HCT116 (cell line): ENCODE measurements around the gene RHOT1. TPM values are rescaled to one million over a fixed set of nuclear protein-coding genes. Genes with fewer than 3 reads are reported as not detected.

ENCODE experiments used
- ATAC-seq: fragments of 200-7000 bp; cut with Tn5 transposase; 2 replicates; pipeline ENCODE4 v1.9.1; 2020; ENCODE audit warnings: mild to moderate bottlenecking, moderate library complexity
- BruUV-seq: library from RNA; stranded (reverse); fragments of 400-500 nt; replicated peaks from 2 replicates; lab custom pipeline; 2021; lab: Mats Ljungman, UMichigan
- CTCF ChIA-PET: fragments of 300-600 bp; sonication (Branson Sonifier 250); formaldehyde crosslinking; loops from one replicate; lab custom pipeline; 2021; ENCODE audit warnings: antibody characterized with exemption; lab: Charles Lee
- POLR2A ChIA-PET: fragments of 300-600, 350-600 bp; sonication (Branson Sonifier 250); formaldehyde crosslinking; loops from one replicate; lab custom pipeline; 2021; ENCODE audit warnings: antibody characterized with exemption; lab: Charles Lee
- RAD21 ChIA-PET, 2 experiments: fragments of 300-600 bp; sonication (Branson Sonifier 250); formaldehyde crosslinking; loops; one replicate each; lab custom pipeline; 2023; ENCODE audit warnings: low total read pairs in 2 of 2; ENCODE audit not compliant: uncharacterized antibody in 2 of 2, unreplicated experiment in 2 of 2, low non-redundant PET in 1 of 2; lab: Charles Lee
- DNase-seq: peaks from one replicate; pipeline ENCODE4 v3.0.0-alpha.2; 2010; ENCODE audit warnings: low read depth, low spot score
- H2AFZ ChIP-seq: fragments of 200-600 bp; shearing (Covaris generic), sonication (generic); 2 replicates; pipeline ENCODE4 v1.6.1; 2017; ENCODE audit warnings: low read depth, mixed run types, mixed read lengths, antibody characterized with exemption, low read length; ENCODE audit not compliant: poor library complexity, severe bottlenecking
- H3K27ac ChIP-seq: 2 replicates; pipeline ENCODE4 v1.5.1; 2012; ENCODE audit warnings: low read depth, low read length
- H3K27me3 ChIP-seq: fragments of 200-600 bp; sonication (generic); 2 replicates; pipeline ENCODE4 v1.6.1; 2016; ENCODE audit warnings: mixed run types, low read length, mixed read lengths; ENCODE audit not compliant: insufficient read depth
- H3K36me3 ChIP-seq, 2 experiments: fragments of 200-500 bp in 1 of 2; fragments of 200-600 bp in 1 of 2; sonication (Bioruptor generic) in 1 of 2; sonication (generic) in 1 of 2; 2 replicates each; pipeline versions ENCODE4 v1.5.1 to v1.6.1; 2014 to 2016; ENCODE audit warnings: low read length in 2 of 2, inconsistent platforms in 1 of 2, mixed read lengths in 1 of 2, mixed run types in 1 of 2; ENCODE audit not compliant: insufficient read depth in 2 of 2, control insufficient read depth in 1 of 2
- H3K4me1 ChIP-seq, 2 experiments: fragments of 200-600 bp in 1 of 2; sonication (generic) in 1 of 2; 2 replicates each; pipeline versions ENCODE4 v1.5.1 to v1.6.1; 2012 to 2017; ENCODE audit warnings: low read length in 2 of 2, inconsistent platforms in 1 of 2, mild to moderate bottlenecking in 1 of 2, mixed read lengths in 1 of 2, mixed run types in 1 of 2, moderate library complexity in 1 of 2; ENCODE audit not compliant: insufficient read depth in 2 of 2, control insufficient read depth in 1 of 2
- H3K4me2 ChIP-seq: fragments of 200-600 bp; sonication (generic); 2 replicates; pipeline ENCODE4 v1.6.1; 2017; ENCODE audit warnings: mixed run types, low read length, mixed read lengths
- H3K4me3 ChIP-seq, 2 experiments: fragments of 200-600 bp in 1 of 2; sonication (generic) in 1 of 2; replicated peaks in 1 of 2; 2 replicates each; pipeline ENCODE4 v1.5.1; 2011 to 2016; ENCODE audit warnings: low read length in 2 of 2, control low read depth in 1 of 2, low read depth in 1 of 2, mild to moderate bottlenecking in 1 of 2, mixed read lengths in 1 of 2, mixed run types in 1 of 2
- H3K79me2 ChIP-seq: fragments of 200-600 bp; sonication (generic); 2 replicates; pipeline ENCODE4 v1.6.1; 2017; ENCODE audit warnings: mild to moderate bottlenecking, mixed run types, low read length, moderate library complexity, mixed read lengths; ENCODE audit not compliant: insufficient read depth
- H3K9ac ChIP-seq: fragments of 200-600 bp; sonication (generic); 2 replicates; pipeline ENCODE4 v1.6.1; 2016; ENCODE audit warnings: low read length, mixed read lengths
- H3K9me2 ChIP-seq: fragments of 200-600 bp; sonication (generic), shearing (Covaris generic); 2 replicates; pipeline ENCODE4 v1.6.1; 2017; ENCODE audit warnings: mixed run types, mild to moderate bottlenecking, moderate library complexity; ENCODE audit not compliant: insufficient read depth
- H3K9me3 ChIP-seq, 2 experiments: fragments of 200-500 bp in 1 of 2; fragments of 200-600 bp in 1 of 2; sonication (Bioruptor generic) in 1 of 2; sonication (generic) in 1 of 2; 2 replicates each; pipeline ENCODE4 v1.6.1; 2014 to 2017; ENCODE audit warnings: low read length in 2 of 2, mixed read lengths in 2 of 2, inconsistent platforms in 1 of 2, low read depth in 1 of 2, mild to moderate bottlenecking in 1 of 2, mixed run types in 1 of 2, moderate library complexity in 1 of 2; ENCODE audit not compliant: control insufficient read depth in 1 of 2, insufficient read depth in 1 of 2
- H4K20me1 ChIP-seq: fragments of 200-600 bp; sonication (generic), shearing (Covaris generic); 2 replicates; pipeline ENCODE4 v1.6.1; 2017; ENCODE audit warnings: mixed run types, mild to moderate bottlenecking, moderate library complexity; ENCODE audit not compliant: insufficient read depth
- CBX3 ChIP-seq: IDR thresholded peaks from 2 replicates; pipeline ENCODE4 v1.6.1; 2012; ENCODE audit warnings: low read depth
- CEBPB ChIP-seq: IDR thresholded peaks from 2 replicates; pipeline ENCODE4 v1.6.1; 2012; ENCODE audit warnings: low read depth
- CTCF ChIP-seq, 3 experiments: fragments of 200-600 bp in 1 of 3; sonication (generic) in 1 of 3; IDR thresholded peaks in 2 of 3; conservative IDR thresholded peaks in 1 of 3; 2 replicates each; pipeline ENCODE4 v1.5.1; 2012 to 2017; ENCODE audit warnings: low read depth in 2 of 3, low read length in 2 of 3, antibody characterized with exemption in 1 of 3, borderline replicate concordance in 1 of 3, control low read depth in 1 of 3, mild to moderate bottlenecking in 1 of 3, mixed read lengths in 1 of 3, mixed run types in 1 of 3, moderate library complexity in 1 of 3; ENCODE audit not compliant: insufficient read depth in 1 of 3
- EGR1 ChIP-seq: IDR thresholded peaks from 2 replicates; pipeline ENCODE4 v1.6.1; 2012; ENCODE audit warnings: low read depth
- ELF1 ChIP-seq: IDR thresholded peaks from 2 replicates; pipeline ENCODE4 v1.6.1; 2012; ENCODE audit warnings: low read depth, borderline replicate concordance
- EZH2 ChIP-seq: fragments of 200-600 bp; sonication (generic); IDR thresholded peaks from 2 replicates; pipeline ENCODE4 v1.6.1; 2017; ENCODE audit warnings: antibody characterized with exemption, mixed run types
- EZH2phosphoT487 ChIP-seq: fragments of 200-600 bp; IDR thresholded peaks from 2 replicates; pipeline ENCODE4 v1.6.1; 2018; ENCODE audit warnings: antibody characterized with exemption, borderline replicate concordance
- FOSL1 ChIP-seq: IDR thresholded peaks from 2 replicates; pipeline ENCODE4 v1.6.1; 2012; ENCODE audit warnings: low read depth
- MAX ChIP-seq: IDR thresholded peaks from 2 replicates; pipeline ENCODE4 v1.6.1; 2012
- POLR2A ChIP-seq: IDR thresholded peaks from 2 replicates; pipeline ENCODE4 v1.7.0; 2011; ENCODE audit warnings: borderline replicate concordance; ENCODE audit not compliant: insufficient read depth, insufficient read length; ENCODE audit errors: extremely low read depth
- POLR2AphosphoS5 ChIP-seq: IDR thresholded peaks from 2 replicates; pipeline ENCODE4 v1.6.1; 2011; ENCODE audit warnings: mild to moderate bottlenecking, low read depth, low read length, moderate library complexity
- RAD21 ChIP-seq: IDR thresholded peaks from 2 replicates; pipeline ENCODE4 v1.6.1; 2012; ENCODE audit warnings: low read depth, mild to moderate bottlenecking
- REST ChIP-seq: IDR thresholded peaks from 2 replicates; pipeline ENCODE4 v1.6.1; 2012; ENCODE audit warnings: low read depth
- SP1 ChIP-seq: IDR thresholded peaks from 2 replicates; pipeline ENCODE4 v1.6.1; 2012; ENCODE audit warnings: low read depth
- SRF ChIP-seq: IDR thresholded peaks from 2 replicates; pipeline ENCODE4 v1.6.1; 2012; ENCODE audit warnings: low read depth
- ZBTB33 ChIP-seq: IDR thresholded peaks from 2 replicates; pipeline ENCODE4 v1.6.1; 2011; ENCODE audit warnings: mild to moderate bottlenecking, low read length, moderate library complexity; ENCODE audit not compliant: insufficient replicate concordance; ENCODE audit errors: extremely low read depth
- ZFX ChIP-seq: fragments of 450-650 bp; IDR thresholded peaks from 2 replicates; pipeline ENCODE4 v1.6.1; 2017
- ZNF274 ChIP-seq: fragments of 200-500 bp; sonication (Bioruptor generic); IDR thresholded peaks from 2 replicates; pipeline ENCODE4 v1.6.1; 2014; ENCODE audit warnings: mild to moderate bottlenecking, low read depth, low read length, inconsistent platforms
- intact Hi-C: fragments of 100-400 bp; cut with micrococcal nuclease; formaldehyde crosslinking; loops from 2 replicates; pipeline ENCODE4 v1.10.0; 2022
- total RNA-seq: library from RNA; stranded (reverse); gene quantifications from one replicate; pipeline ENCODE4 v1.2.1, GENCODE V29; 2021; ENCODE audit not compliant: unreplicated experiment
- TF ChIP-seq, protein P1 (sequence below): IDR thresholded peaks from 2 replicates; pipeline ENCODE4 v1.6.1; 2012

RHOT1 gene
- total RNA-seq, 1 experiment from 2014 or later: 33.3 TPM

- TF ChIP-seq ZBTB33: no peak
- no peak for TF ChIP-seq CBX3
- TF ChIP-seq FOSL1: no peak
- TF ChIP-seq SRF: no peak
Measured at GRCh38 chr17:32116937-32117336, 25.4 kb upstream of the RHOT1 start (continued).

DNA sequence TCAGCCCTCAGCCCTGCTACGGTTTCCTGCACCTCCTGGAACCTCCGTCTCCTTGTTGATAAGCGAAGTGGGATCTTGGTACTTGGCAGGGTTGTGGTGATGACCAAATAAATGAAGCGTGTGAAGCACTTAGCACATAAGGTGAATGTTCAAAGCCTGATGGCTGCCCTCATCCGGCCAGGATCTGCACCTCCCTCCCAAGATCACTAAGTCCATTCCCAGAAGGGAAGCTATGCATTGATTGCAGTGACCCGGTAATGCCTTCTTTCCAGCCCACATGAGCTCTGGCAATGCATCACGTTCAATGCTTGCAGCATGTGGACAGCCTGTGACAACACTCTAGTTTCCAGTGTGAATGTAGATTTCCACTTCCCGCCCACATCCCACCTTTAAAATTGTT is 24.9 kb upstream of the RHOT1 start:
- Histone ChIP-seq H3K9me2 (no peaks in the 10 kb centered on the region), H3K9me3 (no peaks in the 10 kb centered on the region), H3K36me3 (no peaks in the 10 kb centered on the region), H4K20me1 (no peaks in the 10 kb centered on the region), H3K4me3 (no peak overlapping the region)
- RAD21 ChIA-PET: no interaction called here
- POLR2A ChIA-PET: interaction anchor here (0.6 kb wide), 1 partner anchor 10 kb away, joined by 3 read pairs; no protein-coding TSS in a partner anchor
- TF ChIP-seq EZH2 (no peak), POLR2AphosphoS5 (no peak), SP1 (no peak), ZNF274 (no peak), ELF1 (no peak), EGR1 (no peak), CEBPB (no peak), CTCF (IDR thresholded peaks at IDR 0.05 in 2 of 3, conservative IDR thresholded peaks at IDR 0.05 in 1 of 3; ENCODE audit: borderline replicate concordance in 1 of 3, insufficient read depth in 1 of 3, low read depth in 2 of 3, low read length in 2 of 3) (no peak), MAX (no peak), ZFX (no peak), RAD21 (no peak), CBX3 (no peak), POLR2A (no peak), REST (no peak), SRF (no peak), EZH2phosphoT487 (no peak)
- TF ChIP-seq, protein P1, sequence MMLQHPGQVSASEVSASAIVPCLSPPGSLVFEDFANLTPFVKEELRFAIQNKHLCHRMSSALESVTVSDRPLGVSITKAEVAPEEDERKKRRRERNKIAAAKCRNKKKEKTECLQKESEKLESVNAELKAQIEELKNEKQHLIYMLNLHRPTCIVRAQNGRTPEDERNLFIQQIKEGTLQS: no peak
- TF ChIP-seq, all 23 proteins: peak for 0
- CTCF ChIA-PET: no interaction called here
- no peak overlapping the region for H3K9ac ChIP-seq
- H2AFZ ChIP-seq: no peak overlapping the region
- H3K27ac ChIP-seq: no peak overlapping the region
- ATAC-seq (no peak), DNase-seq (no peak)
- H3K79me2 ChIP-seq: no peaks in the 10 kb centered on the region
- no peaks in the 10 kb centered on the region for H3K27me3 ChIP-seq
- intact Hi-C loops: no loop called here
- H3K4me2 ChIP-seq: no peak overlapping the region
- H3K4me1 ChIP-seq: no peaks in the 10 kb centered on the region; a peak in 1 of 4 replicates
- BruUV-seq: no TSS peak
